ENCODE results near the gene KLF13.

KLF13 gene

GRCh38 chr15:31279221-31280045 lies 47.2 kb upstream of the KLF13 start:
- CTCF ChIA-PET: no interaction called here

GRCh38 chr15:31280046-31280830 lies 46.4 kb upstream of the KLF13 start:
- ChIA-PET POLR2A (no interaction called here), CTCF (no interaction called here)
- TF ChIP-seq HDGF (IDR thresholded peaks at IDR 0.05; ENCODE audit: borderline replicate concordance) (no peak), FOXA1 (IDR thresholded peaks at IDR 0.05) (no peak), PKNOX1 (IDR thresholded peaks at IDR 0.05) (no peak), FOXK2 (IDR thresholded peaks at IDR 0.05) (no peak), FOXM1 (IDR thresholded peaks at IDR 0.05; ENCODE audit: borderline replicate concordance) (no peak), LEF1 (IDR thresholded peaks at IDR 0.05; ENCODE audit: borderline replicate concordance) (no peak), ARNT (IDR thresholded peaks at IDR 0.05) (no peak), ZNF384 (IDR thresholded peaks at IDR 0.05) (no peak), NFRKB (IDR thresholded peaks at IDR 0.05) (no peak), SUZ12 (IDR thresholded peaks at IDR 0.05) (no peak), BHLHE40 (IDR thresholded peaks at IDR 0.05; ENCODE audit: borderline replicate concordance) (no peak), TARDBP (IDR thresholded peaks at IDR 0.05) (no peak), ELF4 (IDR thresholded peaks at IDR 0.05) (no peak), SP1 (IDR thresholded peaks at IDR 0.05) (no peak), CTBP1 (IDR thresholded peaks at IDR 0.05; ENCODE audit: borderline replicate concordance) (no peak), L3MBTL2 (conservative IDR thresholded peaks at IDR 0.05) (no peak)
- DNase-seq (ENCODE audit: extremely low spot score): no peak

More at GRCh38 chr15:31279221-31280045, 47.2 kb upstream of the KLF13 start:
- POLR2A ChIA-PET: no interaction called here
- DNase-seq (ENCODE audit: extremely low spot score): no peak
- no peak for TF ChIP-seq L3MBTL2 (conservative IDR thresholded peaks at IDR 0.05)
- TF ChIP-seq SP1 (IDR thresholded peaks at IDR 0.05): no peak
- TF ChIP-seq FOXM1 (IDR thresholded peaks at IDR 0.05; ENCODE audit: borderline replicate concordance): no peak
- no peak for TF ChIP-seq FOXK2 (IDR thresholded peaks at IDR 0.05)
- TF ChIP-seq TARDBP (IDR thresholded peaks at IDR 0.05): no peak

- TF ChIP-seq TARDBP (IDR thresholded peaks at IDR 0.05): no peak
- TF ChIP-seq PKNOX1 (IDR thresholded peaks at IDR 0.05): no peak
- no peak for TF ChIP-seq L3MBTL2 (conservative IDR thresholded peaks at IDR 0.05)
- TF ChIP-seq ARNT (IDR thresholded peaks at IDR 0.05): no peak
- TF ChIP-seq BHLHE40 (IDR thresholded peaks at IDR 0.05; ENCODE audit: borderline replicate concordance): no peak
- no peak for TF ChIP-seq FOXM1 (IDR thresholded peaks at IDR 0.05; ENCODE audit: borderline replicate concordance)
- no peak for TF ChIP-seq ZNF384 (IDR thresholded peaks at IDR 0.05)
- no peak for TF ChIP-seq CTBP1 (IDR thresholded peaks at IDR 0.05; ENCODE audit: borderline replicate concordance)
- TF ChIP-seq FOXA1 (IDR thresholded peaks at IDR 0.05): no peak
- no peak for TF ChIP-seq SUZ12 (IDR thresholded peaks at IDR 0.05)
- no peak for TF ChIP-seq FOXK2 (IDR thresholded peaks at IDR 0.05)
- no peak for TF ChIP-seq SP1 (IDR thresholded peaks at IDR 0.05)
- no peak for TF ChIP-seq HDGF (IDR thresholded peaks at IDR 0.05; ENCODE audit: borderline replicate concordance)
- TF ChIP-seq NFRKB (IDR thresholded peaks at IDR 0.05): no peak
- no peak for TF ChIP-seq LEF1 (IDR thresholded peaks at IDR 0.05; ENCODE audit: borderline replicate concordance)
- CTCF ChIA-PET: no interaction called here
- DNase-seq (ENCODE audit: extremely low spot score): no peak
- POLR2A ChIA-PET: no interaction called here
These were observed 45.8 kb upstream of the KLF13 start for GRCh38 chr15:31280831-31281216.

GRCh38 chr15:31283043-31283442 lies 43.6 kb upstream of the KLF13 start:
- ChIA-PET POLR2A (no interaction called here), CTCF (no interaction called here)
- TF ChIP-seq FOXM1 (IDR thresholded peaks at IDR 0.05; ENCODE audit: borderline replicate concordance): no peak
- no peak for TF ChIP-seq ELF4 (IDR thresholded peaks at IDR 0.05)
- no peak for TF ChIP-seq TARDBP (IDR thresholded peaks at IDR 0.05)
- no peak for TF ChIP-seq HDGF (IDR thresholded peaks at IDR 0.05; ENCODE audit: borderline replicate concordance)
- no peak for TF ChIP-seq ARNT (IDR thresholded peaks at IDR 0.05)
- TF ChIP-seq NFRKB (IDR thresholded peaks at IDR 0.05): no peak
- no peak for TF ChIP-seq SP1 (IDR thresholded peaks at IDR 0.05)
- TF ChIP-seq SUZ12 (IDR thresholded peaks at IDR 0.05): no peak
- TF ChIP-seq BHLHE40 (IDR thresholded peaks at IDR 0.05; ENCODE audit: borderline replicate concordance): no peak
- no peak for TF ChIP-seq FOXA1 (IDR thresholded peaks at IDR 0.05)
- no peak for TF ChIP-seq FOXK2 (IDR thresholded peaks at IDR 0.05)
- no peak for DNase-seq (ENCODE audit: extremely low spot score)

GRCh38 chr15:31285772-31286261 lies 40.8 kb upstream of the KLF13 start:
- TF ChIP-seq FOXA1 (IDR thresholded peaks at IDR 0.05) (no peak), LEF1 (IDR thresholded peaks at IDR 0.05; ENCODE audit: borderline replicate concordance) (no peak), ARNT (IDR thresholded peaks at IDR 0.05) (no peak)
- ChIA-PET POLR2A (no interaction called here), CTCF (no interaction called here)
- no peak for DNase-seq (ENCODE audit: extremely low spot score)

- DNase-seq (ENCODE audit: extremely low spot score): no peak
- ChIA-PET CTCF (no interaction called here), POLR2A (no interaction called here)
- no peak for TF ChIP-seq SP1 (IDR thresholded peaks at IDR 0.05)
- no peak for TF ChIP-seq PKNOX1 (IDR thresholded peaks at IDR 0.05)
- TF ChIP-seq ELF4 (IDR thresholded peaks at IDR 0.05): no peak
- no peak for TF ChIP-seq ZNF384 (IDR thresholded peaks at IDR 0.05)
- TF ChIP-seq NFRKB (IDR thresholded peaks at IDR 0.05): no peak
- no peak for TF ChIP-seq CTBP1 (IDR thresholded peaks at IDR 0.05; ENCODE audit: borderline replicate concordance)
- TF ChIP-seq FOXK2 (IDR thresholded peaks at IDR 0.05): no peak
- TF ChIP-seq HDGF (IDR thresholded peaks at IDR 0.05; ENCODE audit: borderline replicate concordance): no peak
- no peak for TF ChIP-seq SUZ12 (IDR thresholded peaks at IDR 0.05)
- TF ChIP-seq LEF1 (IDR thresholded peaks at IDR 0.05; ENCODE audit: borderline replicate concordance): no peak
- no peak for TF ChIP-seq FOXA1 (IDR thresholded peaks at IDR 0.05)
- TF ChIP-seq L3MBTL2 (conservative IDR thresholded peaks at IDR 0.05): no peak
- TF ChIP-seq BHLHE40 (IDR thresholded peaks at IDR 0.05; ENCODE audit: borderline replicate concordance): no peak
- TF ChIP-seq FOXM1 (IDR thresholded peaks at IDR 0.05; ENCODE audit: borderline replicate concordance): no peak
- TF ChIP-seq ARNT (IDR thresholded peaks at IDR 0.05): no peak
- TF ChIP-seq TARDBP (IDR thresholded peaks at IDR 0.05): no peak
These were observed 35.5 kb upstream of the KLF13 start for GRCh38 chr15:31291048-31291578.
